Uterus (tissue), 2 donors: ENCODE data around the gene PLXNA4.

ENCODE experiments used
- POLR2A ChIP-seq, 2 donors: fragments of 450-650 bp; IDR thresholded peaks; one replicate each; pipeline ENCODE4 v1.6.1; 2016; ENCODE audit warnings: antibody characterized with exemption in 2 of 2, mild to moderate bottlenecking in 1 of 2, moderate library complexity in 1 of 2
- TF ChIP-seq, protein P1 (sequence below), 4 experiments: fragments of 200-600 bp in 2 of 4; fragments of 450-650 bp in 2 of 4; sonication (generic) in 2 of 4; IDR thresholded peaks; one replicate each; pipeline ENCODE4 v1.5.1; 2016 to 2019; ENCODE audit warnings: antibody characterized with exemption in 4 of 4, mild to moderate bottlenecking in 2 of 4, moderate library complexity in 1 of 4

DNA sequence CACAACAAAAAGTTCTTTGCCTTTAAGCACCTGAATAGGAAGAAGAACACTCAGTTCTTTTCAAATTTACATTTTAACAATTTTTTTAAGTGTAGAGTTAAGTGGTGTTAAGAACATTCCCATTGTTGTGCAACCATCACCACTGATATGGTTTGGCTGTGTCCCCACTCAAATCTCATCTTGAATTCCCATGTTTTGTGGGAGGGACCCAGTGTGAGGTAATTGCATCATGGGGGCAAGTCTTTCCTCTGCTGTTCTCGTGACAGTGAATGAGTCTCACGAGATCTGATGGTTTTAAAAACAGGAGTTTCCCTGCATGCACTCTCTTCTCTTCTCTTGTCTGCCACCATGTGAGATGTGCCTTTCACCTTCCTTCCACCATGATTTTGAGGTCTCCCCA lies 155.7 kb downstream of the PLXNA4 start:
- TF ChIP-seq POLR2A (IDR thresholded peaks at IDR 0.05), result no peak
- TF ChIP-seq, protein P1, sequence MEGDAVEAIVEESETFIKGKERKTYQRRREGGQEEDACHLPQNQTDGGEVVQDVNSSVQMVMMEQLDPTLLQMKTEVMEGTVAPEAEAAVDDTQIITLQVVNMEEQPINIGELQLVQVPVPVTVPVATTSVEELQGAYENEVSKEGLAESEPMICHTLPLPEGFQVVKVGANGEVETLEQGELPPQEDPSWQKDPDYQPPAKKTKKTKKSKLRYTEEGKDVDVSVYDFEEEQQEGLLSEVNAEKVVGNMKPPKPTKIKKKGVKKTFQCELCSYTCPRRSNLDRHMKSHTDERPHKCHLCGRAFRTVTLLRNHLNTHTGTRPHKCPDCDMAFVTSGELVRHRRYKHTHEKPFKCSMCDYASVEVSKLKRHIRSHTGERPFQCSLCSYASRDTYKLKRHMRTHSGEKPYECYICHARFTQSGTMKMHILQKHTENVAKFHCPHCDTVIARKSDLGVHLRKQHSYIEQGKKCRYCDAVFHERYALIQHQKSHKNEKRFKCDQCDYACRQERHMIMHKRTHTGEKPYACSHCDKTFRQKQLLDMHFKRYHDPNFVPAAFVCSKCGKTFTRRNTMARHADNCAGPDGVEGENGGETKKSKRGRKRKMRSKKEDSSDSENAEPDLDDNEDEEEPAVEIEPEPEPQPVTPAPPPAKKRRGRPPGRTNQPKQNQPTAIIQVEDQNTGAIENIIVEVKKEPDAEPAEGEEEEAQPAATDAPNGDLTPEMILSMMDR (IDR thresholded peaks at IDR 0.05), result no peak
